CMK (cell line): ENCODE data around the gene SPEG.

Source experiments
- DNase-seq: peaks from one replicate; pipeline ENCODE4 v3.0.0-alpha.2; 2010; ENCODE audit warnings: low read depth

SPEG gene

GRCh38 chr2:219514196-219514761 is 79.6 kb downstream of the SPEG start, which contains the start of gene ASIC4:
TSS of gene ASIC4 (plus strand) at chr2:219514482. CDS start at chr2:219514725, 243 bp downstream.
- DNase-seq, result peak; percentile 87

GRCh38 chr2:219514836-219515235 is 80.2 kb downstream of the SPEG start:
- no peak for DNase-seq

DNA sequence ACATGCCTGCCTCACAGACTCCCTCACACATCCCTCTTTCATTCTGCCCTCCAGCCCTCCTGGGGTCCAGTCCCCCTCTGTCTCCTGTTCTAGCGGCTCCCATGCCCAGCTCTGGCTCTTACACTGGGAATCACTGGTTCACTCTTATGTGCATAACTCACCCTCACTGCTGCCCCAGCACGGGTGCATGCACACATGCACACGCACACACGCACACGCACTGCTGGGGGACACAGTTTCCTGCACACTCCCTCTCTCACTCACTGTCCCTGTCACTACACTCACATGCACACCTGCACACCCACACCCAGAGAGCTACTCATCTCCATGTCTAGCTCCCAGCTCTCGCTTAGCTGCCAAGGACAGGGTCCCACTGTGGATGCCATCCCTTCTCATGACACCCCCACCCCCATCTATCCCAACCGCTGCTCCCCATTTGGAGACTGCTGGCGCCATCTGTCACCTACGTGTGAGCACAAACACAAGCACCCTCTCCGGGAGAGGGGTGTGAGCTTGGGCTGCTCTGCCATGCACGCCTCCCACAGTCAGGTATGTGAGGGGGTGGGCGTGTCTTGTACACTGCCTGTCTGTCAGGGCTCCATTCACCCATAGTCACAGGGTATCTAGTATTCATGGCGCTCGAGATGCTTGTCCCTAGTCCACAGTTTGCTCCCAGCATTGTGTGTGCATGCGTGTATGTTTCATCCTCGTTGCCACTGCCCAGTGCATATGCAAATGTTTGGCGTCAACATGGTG is 81.4 kb downstream of the SPEG start:
- no peak for DNase-seq

DNA sequence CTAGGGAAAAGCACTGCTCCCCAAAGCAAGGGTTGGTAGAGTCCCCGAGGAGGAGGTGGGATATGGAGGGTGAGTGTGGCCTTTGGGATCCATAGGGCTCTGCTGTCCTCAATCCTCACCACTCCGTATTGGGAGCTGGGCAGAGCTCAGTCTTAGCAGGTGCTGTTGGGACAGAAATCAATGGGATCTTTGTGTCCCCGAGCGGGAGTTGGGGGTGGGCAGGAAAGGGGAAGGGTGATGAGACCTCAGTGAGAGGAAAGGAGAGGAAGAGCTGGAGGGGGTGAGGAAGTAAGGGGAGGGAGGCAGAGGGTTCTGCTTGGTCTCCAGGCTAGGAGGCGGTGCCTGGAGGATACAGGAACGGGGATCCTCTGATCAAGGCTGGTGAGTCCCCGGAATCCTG is 82.2 kb downstream of the SPEG start:
- no peak for DNase-seq

GRCh38 chr2:219517954-219518778 is 83.5 kb downstream of the SPEG start:
- DNase-seq, result no peak

DNA sequence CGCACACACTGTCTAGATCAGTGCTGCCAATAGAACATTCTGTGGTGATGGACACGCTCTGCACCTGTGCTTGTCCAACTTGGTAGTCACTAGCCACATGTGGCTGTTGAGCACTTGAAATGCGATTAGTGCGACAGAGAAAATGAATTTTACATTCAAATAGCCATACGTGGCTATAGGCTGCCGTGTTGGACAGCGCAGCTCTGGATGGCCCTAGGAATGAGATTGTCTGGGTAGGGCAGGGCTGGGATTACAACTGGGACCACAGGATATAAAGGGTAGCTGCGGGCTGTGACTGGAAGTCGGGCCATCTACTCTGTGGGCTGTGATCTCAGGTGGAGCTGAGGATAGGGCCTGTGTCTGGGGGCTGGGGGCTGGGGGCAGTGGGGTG is 84.9 kb downstream of the SPEG start:
- DNase-seq, result no peak

GRCh38 chr2:219520079-219520478 is 85.4 kb downstream of the SPEG start:
- no peak for DNase-seq

DNA sequence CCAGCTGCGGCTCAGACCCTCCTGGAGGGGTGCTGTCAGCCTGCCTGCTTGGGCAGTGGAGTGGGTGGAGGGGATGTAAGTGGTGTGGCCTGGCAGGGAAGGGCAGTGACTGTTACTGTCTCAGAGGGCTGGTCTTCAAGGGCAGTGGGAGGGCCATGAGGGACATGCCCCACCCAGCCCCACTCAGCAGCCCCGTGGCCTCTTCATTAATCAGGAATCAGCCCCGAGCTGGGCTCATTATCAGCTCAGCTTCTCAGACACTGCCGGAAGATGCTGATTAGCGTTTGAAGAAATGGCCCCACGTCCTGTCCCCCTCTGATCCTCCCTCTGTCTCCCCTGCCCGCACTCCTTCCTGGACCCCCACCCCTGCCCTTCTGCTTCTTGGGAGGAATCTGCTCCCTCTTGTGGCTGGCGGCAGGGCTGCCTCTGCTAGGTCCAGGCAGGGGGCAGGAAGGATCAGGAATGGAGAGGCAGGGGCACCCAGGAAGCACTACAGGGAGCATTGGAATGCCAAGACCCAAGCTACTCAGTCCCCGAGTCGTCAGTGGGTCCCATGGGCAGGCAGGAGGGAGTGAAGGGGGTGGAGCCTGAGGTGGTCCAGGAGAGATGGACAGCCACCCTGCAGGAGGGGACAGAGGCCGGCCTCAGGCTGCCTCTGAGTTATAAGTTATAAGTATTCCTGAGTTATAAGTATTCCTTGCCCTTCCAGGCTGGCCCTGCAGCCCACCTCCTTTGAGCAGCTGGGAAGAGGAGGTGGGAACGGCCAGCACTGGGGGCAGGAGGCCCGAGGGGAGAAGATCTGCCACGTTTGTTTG is 86.6 kb downstream of the SPEG start:
- peak; percentile 93 for DNase-seq

GRCh38 chr2:219522111-219523030 is 87.7 kb downstream of the SPEG start:
- no peak for DNase-seq

GRCh38 chr2:219523031-219523671 is 88.5 kb downstream of the SPEG start:
- DNase-seq, result no peak

DNA sequence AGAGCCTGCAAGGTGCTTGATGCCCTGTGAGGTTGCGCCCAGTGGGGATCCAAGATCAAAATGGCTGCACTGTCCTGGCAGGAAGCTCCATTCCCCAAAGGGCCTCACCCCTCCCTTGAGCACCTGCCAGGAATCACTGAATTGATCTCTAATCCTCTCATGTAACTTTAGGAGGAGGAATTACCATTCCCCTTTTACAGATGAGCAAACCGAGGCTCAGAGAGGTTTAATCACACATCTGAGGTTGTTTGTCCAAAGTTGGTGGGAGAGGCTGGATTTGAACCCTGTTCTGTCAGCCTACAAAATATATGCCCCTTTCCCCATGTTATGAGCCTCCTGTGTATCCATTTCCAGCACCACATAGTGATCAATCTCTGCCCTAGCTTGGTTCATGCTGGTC is 90.2 kb downstream of the SPEG start:
- DNase-seq, result no peak

DNA sequence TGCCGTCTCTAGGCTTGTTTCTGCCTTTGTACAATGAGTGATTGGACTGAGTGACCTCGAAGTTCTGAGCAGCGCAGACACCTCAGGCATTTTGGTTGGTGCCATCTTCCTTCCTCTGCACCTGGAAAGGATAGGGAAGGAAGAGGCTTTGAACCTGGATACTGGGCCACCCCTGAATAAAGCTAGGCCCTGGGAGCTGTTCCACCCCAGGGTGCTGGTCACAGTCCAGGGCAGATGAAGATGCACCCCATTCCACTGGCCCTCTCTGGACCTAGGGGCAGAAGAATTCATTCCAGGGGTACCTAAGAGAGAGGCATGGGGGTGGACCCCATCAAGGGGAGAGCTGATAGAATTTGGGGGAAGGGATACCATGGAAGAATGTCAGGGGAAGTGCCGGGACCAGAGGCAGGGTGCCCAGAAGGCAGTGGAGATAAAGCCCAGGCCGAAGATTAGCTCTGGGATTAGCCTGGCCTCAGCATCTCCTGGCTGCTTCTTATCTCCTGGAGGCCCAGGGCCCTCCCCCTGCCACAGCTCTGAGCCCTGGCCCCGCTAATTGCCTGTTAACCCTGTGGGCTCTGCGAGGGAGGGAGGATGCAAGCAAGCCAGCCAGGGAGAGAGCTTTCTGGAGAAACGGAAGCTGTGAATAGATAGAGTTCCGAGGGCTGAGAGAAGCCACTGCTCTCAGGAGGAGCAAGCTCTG is 91.0 kb downstream of the SPEG start:
- peak; percentile 83 for DNase-seq

- no peak for DNase-seq
Observed at GRCh38 chr2:219526320-219527075, 91.9 kb downstream of the SPEG start.

GRCh38 chr2:219527076-219527394 is 92.4 kb downstream of the SPEG start:
- no peak for DNase-seq

DNA sequence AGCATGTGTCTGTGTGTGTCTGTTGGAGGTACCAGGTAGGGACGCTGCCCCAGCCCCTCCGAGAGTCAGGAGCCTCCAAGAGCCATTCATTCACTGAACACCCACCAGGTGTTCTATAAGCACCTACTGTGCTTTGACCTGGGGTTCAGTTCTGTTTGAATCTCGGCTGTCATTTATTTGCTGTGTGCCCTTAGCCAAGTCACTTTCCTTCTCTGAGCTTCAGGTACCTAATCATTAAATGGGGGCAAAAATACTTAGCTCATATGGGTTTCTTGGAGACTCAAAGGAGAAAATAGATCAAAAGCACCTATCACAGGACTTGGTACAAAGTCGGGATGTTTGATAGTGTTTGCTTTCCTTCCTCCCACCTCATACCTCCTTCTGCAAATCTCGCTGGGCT is 92.8 kb downstream of the SPEG start:
- no peak for DNase-seq

DNA sequence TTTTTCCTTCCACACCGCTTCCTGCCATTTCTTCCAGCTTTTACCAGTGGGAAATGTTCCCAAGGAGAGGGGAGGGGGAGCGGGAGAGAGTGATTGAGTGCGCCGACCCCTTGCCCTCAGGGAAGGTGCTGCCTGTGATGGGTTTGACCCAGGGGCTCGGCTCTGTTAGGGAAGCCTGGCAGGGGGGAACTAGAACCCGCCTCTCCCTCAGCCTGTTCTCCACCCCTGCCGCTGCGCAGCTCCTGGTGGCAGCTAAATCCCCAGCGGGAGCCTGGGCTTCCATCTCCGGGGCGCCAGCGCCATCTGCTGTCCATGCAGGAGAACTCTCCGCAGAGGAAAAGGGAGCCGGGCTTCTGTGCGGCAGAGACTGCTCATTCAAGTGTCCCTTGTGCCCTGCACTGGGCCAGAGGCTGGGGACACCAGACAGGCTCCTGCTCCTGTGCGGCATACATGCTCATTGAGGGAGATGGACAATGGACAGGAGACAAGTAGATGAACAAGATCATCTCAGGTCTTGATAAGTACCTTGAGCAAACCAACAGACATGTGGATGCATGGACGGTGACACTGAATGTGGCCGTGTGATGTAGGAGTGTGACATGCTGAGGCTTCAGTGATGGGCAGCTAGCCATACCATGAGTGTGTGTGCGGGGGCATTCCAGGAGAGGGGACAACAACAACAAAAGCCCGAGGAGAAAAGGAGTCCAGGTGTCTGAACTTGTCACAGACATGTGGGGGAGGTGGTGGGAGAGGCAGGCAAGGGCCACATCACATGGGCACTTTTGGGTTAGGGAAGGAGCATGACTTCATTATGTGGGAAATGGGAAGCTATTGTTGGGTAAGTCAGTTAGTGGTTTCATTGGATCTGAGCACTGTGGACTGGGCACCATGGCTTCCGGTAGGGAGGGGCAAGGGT is 95.7 kb downstream of the SPEG start:
- no peak for DNase-seq

- DNase-seq, result no peak
Observed at GRCh38 chr2:219531639-219532377, 97.2 kb downstream of the SPEG start.

DNA sequence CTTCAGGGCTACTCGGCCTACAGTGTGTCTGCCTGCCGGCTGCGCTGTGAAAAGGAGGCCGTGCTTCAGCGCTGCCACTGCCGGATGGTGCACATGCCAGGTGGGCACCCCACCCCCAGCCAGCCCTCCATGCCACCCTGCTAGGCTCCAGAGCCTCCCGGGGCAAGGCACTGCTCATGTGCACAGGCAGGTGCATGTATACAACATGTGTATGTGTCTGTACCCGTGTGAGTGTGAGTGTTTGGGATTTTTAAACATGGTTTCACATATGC is 97.7 kb downstream of the SPEG start:
- DNase-seq, result no peak
